Measurements from ENCODE around the gene MGST2.

GRCh38 chr4:139666735-139667281 is 1.2 kb downstream of the MGST2 start:
- no peak for TF ChIP-seq CTCF (IDR thresholded peaks at IDR 0.05; ENCODE audit: poor library complexity)
- TF ChIP-seq EZH2 (IDR thresholded peaks at IDR 0.05; ENCODE audit: borderline replicate concordance) = no peak
- no peak for TF ChIP-seq EZH2phosphoT487 (IDR thresholded peaks at IDR 0.05; ENCODE audit: low read depth, severe bottlenecking, unreplicated experiment)

Measured in hepatocyte (in vitro differentiated cells).